Cardiac muscle cell (in vitro differentiated cells and primary cell): Measurements from ENCODE around the gene EDIL3. TPM values are rescaled to one million over a fixed set of nuclear protein-coding genes. Genes with fewer than 3 reads are reported as not detected.

Source experiments
- DNase-seq, 2 donors: peaks; one replicate each; pipeline versions ENCODE4 v3.0.0 to v3.0.0-alpha.2; 2010 to 2017; ENCODE audit warnings: low read depth in 1 of 2, low spot score in 1 of 2
- H3K27ac ChIP-seq: fragments of 200-600 bp; sonication (generic); 2 replicates; pipeline ENCODE4 v1.5.1; 2016
- H3K27me3 ChIP-seq: fragments of 200-600 bp; sonication (generic); 2 replicates; pipeline ENCODE4 v1.6.0; 2016; ENCODE audit warnings: control low read depth
- H3K36me3 ChIP-seq: fragments of 200-600 bp; sonication (generic); 2 replicates; pipeline ENCODE4 v1.5.1; 2016; ENCODE audit warnings: control low read depth
- H3K4me1 ChIP-seq: fragments of 200-600 bp; sonication (generic); 2 replicates; pipeline ENCODE4 v1.8.1; 2017; ENCODE audit warnings: low read depth, mild to moderate bottlenecking, mixed run types
- H3K4me3 ChIP-seq: fragments of 200-600 bp; sonication (generic); 2 replicates; pipeline ENCODE4 v1.5.1; 2016; ENCODE audit warnings: mild to moderate bottlenecking
- H3K9me3 ChIP-seq: fragments of 200-600 bp; sonication (generic); 2 replicates; pipeline ENCODE4 v1.5.1; 2017; ENCODE audit warnings: low read depth, mild to moderate bottlenecking, control low read depth
- polyA plus RNA-seq: library from polyadenylated mRNA; unstranded; fragments of >200 nt; fragmentation: Nextera tagmentation; extraction: Ambion mirVana; gene quantifications from 2 replicates; pipeline ENCODE4 v1.2.1, GENCODE V29; 2016
- total RNA-seq: library from RNA; depleted of rRNA; stranded (reverse); fragments of >200 nt; gene quantifications from 2 replicates; pipeline ENCODE4 v1.2.3, GENCODE V29; 2016
- TF ChIP-seq, protein P1 (sequence below): IDR thresholded peaks from 2 replicates; pipeline ENCODE4 v1.5.1; 2012; ENCODE audit warnings: low read depth, mild to moderate bottlenecking, low read length

Gene EDIL3
- total and polyA plus RNA-seq, 2 experiments from 2014 or later: 7.2 to 7.7 TPM

DNA sequence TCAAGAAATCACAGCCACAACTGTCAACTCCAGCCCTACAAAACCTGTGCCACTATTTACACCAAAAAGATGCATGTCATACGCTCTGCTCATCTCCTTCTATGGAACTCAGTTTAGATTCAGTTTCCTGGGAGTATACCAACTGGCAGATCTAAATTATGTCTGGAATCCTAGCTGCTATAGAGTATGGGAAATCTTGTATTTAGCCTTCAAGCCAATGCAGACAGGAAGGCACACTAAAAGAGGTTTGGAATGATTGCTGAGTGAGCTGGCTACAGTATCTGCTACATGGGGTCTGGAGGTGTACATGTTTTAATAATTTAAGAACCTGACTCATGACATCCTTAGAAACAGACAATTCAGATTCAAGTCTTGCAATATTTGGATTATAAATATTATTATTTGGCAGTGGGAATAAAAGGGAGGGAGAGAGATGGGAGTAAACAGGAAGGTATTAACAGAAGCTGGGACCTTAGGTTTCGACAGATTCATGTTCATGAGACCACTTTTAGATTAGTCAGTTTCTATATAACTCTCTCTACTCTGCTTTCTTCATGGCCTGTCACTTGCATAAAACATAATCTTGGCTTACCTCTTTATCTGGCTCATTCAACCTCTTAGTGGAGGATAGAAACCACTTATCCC, 485.2 kb downstream of the EDIL3 start:
- H3K27ac ChIP-seq: no peak overlapping the region
- H3K36me3 ChIP-seq: no peaks in the 10 kb centered on the region
- TF ChIP-seq, protein P1, sequence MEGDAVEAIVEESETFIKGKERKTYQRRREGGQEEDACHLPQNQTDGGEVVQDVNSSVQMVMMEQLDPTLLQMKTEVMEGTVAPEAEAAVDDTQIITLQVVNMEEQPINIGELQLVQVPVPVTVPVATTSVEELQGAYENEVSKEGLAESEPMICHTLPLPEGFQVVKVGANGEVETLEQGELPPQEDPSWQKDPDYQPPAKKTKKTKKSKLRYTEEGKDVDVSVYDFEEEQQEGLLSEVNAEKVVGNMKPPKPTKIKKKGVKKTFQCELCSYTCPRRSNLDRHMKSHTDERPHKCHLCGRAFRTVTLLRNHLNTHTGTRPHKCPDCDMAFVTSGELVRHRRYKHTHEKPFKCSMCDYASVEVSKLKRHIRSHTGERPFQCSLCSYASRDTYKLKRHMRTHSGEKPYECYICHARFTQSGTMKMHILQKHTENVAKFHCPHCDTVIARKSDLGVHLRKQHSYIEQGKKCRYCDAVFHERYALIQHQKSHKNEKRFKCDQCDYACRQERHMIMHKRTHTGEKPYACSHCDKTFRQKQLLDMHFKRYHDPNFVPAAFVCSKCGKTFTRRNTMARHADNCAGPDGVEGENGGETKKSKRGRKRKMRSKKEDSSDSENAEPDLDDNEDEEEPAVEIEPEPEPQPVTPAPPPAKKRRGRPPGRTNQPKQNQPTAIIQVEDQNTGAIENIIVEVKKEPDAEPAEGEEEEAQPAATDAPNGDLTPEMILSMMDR: no peak
- no peaks in the 10 kb centered on the region for H3K9me3 ChIP-seq
- no peak overlapping the region for H3K4me3 ChIP-seq
- peaks cover 11% of the 10 kb centered on the region for H3K4me1 ChIP-seq
- DNase-seq: peak in 1 of 2 donors; percentile 12
- H3K27me3 ChIP-seq: no peaks in the 10 kb centered on the region

DNA sequence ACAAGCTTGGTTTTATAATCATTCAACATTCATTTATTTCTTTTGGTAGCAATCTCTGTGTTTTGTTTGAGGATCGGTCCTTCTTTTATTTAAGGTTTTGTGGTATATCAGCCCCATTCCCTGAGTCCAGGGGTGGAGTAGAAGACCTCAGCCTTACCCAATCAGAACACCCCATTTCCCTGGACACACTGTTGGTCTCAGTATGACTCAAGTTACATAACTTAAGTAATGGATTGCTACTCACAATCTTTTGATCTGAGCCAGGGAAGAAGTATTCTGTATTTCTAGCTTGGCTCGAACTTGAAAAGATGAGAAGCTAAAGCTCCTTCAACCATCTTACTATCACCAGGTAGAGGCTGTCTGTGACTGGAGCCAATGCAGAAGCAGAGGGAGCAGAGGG, 488.8 kb downstream of the EDIL3 start:
- Histone ChIP-seq H3K4me1 (peaks cover 11% of the 10 kb centered on the region), H3K4me3 (no peak overlapping the region), H3K9me3 (no peaks in the 10 kb centered on the region), H3K27me3 (no peaks in the 10 kb centered on the region), H3K27ac (no peak overlapping the region), H3K36me3 (no peaks in the 10 kb centered on the region)
- TF ChIP-seq, protein P1: no peak
- DNase-seq: no peak

DNA sequence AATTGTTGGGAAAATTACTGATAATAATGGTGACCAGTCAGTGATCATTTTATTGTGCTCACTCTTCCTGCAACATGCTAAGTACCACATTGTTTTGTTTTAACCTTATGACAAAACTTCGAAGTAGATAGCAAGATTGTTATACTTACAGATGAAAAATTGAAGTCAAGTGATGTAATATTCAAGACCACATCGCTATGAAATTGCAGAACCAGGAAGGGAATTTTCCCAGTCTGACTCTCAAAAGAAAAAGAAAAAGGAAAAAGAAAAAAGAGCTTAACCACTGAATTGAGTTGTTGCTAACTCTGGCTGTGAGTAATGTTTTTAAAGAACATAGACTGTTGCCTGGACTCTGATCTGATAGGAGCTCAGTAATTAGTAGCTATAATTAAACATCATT, 493.4 kb downstream of the EDIL3 start:
- Histone ChIP-seq H3K9me3 (no peaks in the 10 kb centered on the region), H3K36me3 (no peaks in the 10 kb centered on the region), H3K4me3 (no peak overlapping the region), H3K27ac (no peak overlapping the region), H3K27me3 (no peaks in the 10 kb centered on the region), H3K4me1 (no peaks in the 10 kb centered on the region)
- DNase-seq: peak in 1 of 2 donors; percentile 21
- TF ChIP-seq, protein P1: no peak
